Measurements from ENCODE around the gene PRKCE. TPM values are rescaled to one million over a fixed set of nuclear protein-coding genes. Genes with fewer than 3 reads are reported as not detected.

PRKCE gene
- total RNA-seq, 1 experiment from 2014 or later, result 5.3 TPM

DNA sequence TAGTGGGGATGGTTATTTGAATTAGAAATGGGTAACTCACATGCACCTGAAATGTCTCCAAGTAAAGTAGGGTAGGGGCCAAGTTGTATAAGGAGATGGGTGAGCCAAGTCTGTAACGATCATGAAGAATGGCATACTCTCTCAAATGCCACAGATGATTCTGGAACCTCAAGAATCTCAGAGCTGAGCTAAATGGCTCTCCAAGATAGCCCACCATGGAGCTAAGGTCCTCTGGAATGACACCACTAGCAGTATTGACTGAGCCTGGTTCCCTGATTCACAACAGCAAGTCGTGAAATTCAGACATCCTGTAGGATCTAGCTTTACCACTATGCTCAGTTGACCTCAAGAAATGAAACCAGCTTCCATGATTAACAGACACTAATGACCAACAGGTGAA, 529.8 kb downstream of the PRKCE start:
- in situ Hi-C loops (cut with HindIII; ENCODE audit: low pct_unique_long_range_greater_than_20kb, low sequenced_read_pairs), result no loop called here
- no peak for DNase-seq (ENCODE audit: low read depth)

DNA sequence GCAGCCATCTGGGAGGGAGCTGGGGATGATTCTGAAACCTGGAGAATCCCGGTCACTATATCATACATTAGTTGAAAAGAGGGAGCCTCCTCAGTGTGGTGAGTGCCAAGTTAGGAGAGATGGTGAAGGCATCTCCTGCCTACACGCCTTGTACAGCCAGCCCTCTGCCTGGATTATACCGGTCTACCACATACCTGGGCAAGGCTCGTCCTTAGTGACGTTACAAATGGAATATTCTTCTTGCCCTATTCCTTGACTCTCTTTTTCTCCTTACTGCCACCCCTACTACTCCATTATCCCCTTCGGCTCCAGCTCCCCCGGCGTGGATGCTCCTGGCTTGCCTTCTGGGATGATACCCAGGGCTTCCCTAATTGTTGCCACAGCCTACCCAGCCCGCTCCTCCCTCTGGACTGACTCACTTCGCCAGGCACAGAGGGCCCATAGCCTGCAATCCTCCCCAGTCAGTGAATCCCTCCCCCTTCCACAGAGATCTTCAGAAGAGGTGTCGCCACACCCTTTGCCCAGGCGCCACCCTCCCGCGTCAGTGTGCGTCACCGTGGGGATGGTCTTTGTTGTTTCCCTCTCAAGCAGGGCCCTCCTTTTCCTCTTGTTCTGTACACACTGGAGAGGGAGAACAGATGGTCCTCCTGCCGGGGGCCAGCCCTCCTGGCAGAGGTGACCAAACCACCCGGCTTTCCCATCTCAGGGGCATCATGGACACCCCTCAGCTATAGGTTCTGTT, 530.5 kb downstream of the PRKCE start:
- DNase-seq (ENCODE audit: low read depth), result no peak
- in situ Hi-C loops (cut with HindIII; ENCODE audit: low pct_unique_long_range_greater_than_20kb, low sequenced_read_pairs), result no loop called here

DNA sequence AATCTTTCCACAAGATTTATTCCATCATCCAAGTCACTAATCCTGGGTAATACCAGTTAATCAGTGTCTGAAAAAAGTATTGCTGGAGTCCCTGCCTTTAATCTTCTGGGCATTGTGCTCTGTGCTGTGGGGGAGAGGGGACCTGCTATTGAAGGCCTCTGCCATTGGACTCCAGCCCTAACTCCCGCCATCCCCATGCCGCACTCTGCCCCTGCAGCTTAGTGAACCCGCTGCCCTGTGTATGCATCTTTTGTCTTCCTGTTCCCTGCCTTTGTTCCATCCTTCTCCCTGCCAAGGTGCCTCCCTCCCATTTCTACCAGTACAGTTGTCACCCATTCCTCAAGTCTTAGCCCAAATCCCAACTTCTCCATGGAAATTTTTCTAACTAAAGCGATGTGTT, 532.0 kb downstream of the PRKCE start:
- in situ Hi-C loops (cut with HindIII; ENCODE audit: low pct_unique_long_range_greater_than_20kb, low sequenced_read_pairs), result no loop called here
- no peak for DNase-seq (ENCODE audit: low read depth)

DNA sequence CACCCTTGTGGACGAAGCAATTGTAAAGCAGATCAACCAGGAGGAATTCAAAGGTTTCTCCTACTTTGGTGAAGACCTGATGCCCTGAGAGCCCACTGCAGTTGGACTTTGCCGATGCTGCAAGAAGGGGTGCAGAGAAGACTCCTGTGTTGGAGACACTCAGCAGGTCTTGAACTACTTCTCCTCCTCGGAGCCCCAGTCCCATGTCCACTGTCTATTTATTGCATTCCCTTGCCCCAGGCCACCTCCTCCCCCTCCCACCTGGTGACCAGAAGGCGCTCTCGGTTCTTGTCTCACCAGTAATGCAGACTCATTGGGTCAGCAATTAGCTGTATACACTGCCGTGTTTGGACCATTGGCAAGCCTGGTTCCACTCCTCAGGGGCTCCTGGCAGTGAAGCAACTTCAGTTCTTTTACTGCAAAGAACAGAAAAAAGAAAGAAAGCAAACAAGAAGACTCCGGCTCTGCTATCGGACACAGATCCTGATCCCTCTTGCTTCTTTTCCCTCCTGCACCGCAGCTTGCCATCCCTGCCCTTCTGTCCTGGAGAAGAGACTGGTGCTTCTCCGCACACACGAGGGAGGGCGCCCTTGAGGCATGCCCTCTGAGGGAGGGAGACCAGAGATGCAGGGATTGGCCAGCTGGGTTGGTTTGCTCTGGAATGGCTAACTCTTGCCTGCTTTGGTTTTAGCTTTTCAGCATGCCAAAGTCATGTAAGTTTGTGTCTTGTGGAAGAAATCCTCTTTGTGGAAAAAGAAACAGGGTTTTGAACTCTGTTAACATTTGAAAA, 533.5 kb downstream of the PRKCE start:
- no peak for DNase-seq (ENCODE audit: low read depth)
- in situ Hi-C loops (cut with HindIII; ENCODE audit: low pct_unique_long_range_greater_than_20kb, low sequenced_read_pairs), result no loop called here

DNA sequence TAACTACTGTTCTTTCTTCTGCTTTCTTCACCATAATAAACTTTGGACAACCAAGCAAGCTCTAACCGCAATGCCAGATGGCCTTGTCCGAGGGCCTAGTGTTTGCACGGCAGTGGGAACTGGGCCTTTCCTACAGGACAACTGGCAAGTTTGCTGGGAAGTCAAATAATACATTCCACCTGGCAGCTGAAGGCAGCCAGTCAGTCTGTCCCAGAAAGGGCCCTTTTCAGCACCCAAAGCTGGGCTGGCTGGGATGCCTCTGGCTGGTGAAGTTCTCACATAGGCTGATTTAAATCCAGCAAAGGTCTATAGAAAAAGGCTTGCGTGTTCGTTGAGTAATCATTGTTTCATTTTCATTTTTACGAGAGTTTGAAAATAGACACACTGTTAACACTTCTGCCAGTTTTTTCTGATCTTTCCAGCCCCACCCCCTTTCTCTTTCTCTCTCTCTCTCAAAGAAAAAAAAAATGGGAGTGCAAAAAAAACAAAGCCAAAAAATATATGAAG, 535.7 kb downstream of the PRKCE start:
- no peak for DNase-seq (ENCODE audit: low read depth)
- in situ Hi-C loops (cut with HindIII; ENCODE audit: low pct_unique_long_range_greater_than_20kb, low sequenced_read_pairs), result no loop called here

DNA sequence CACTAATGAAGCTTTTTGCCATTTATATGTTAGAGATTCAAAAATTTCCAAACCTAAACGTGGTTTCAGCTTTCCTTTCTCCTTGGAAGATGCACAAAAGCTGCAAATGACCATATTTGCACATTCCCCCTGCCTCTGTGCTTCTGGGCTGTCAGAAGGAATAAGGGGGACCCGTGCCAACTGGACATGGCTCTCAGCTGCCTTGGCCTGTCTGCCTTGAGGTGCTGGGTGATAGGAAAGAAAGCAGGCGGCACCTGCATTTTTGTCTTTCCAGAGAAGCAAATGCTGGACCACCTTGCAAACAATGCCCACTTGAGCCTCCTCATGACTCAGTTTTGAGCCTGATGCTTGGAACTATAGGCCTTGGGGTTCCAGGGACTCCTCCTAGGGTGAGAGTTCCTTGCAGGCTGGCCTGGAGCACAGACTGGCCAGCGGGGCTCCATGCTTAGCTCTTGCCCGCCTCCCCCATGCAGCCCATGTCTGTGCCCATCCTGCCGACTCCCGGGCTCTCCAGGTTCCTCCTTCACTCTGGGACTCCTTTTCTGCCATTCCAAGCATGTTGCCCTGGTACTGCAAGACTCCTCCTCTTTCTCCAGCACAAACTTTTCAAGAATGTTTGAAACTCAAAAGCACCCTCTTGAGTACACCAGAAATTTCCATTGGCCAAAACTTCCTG, 536.7 kb downstream of the PRKCE start:
- in situ Hi-C loops (cut with HindIII; ENCODE audit: low pct_unique_long_range_greater_than_20kb, low sequenced_read_pairs), result no loop called here
- no peak for DNase-seq (ENCODE audit: low read depth)

DNA sequence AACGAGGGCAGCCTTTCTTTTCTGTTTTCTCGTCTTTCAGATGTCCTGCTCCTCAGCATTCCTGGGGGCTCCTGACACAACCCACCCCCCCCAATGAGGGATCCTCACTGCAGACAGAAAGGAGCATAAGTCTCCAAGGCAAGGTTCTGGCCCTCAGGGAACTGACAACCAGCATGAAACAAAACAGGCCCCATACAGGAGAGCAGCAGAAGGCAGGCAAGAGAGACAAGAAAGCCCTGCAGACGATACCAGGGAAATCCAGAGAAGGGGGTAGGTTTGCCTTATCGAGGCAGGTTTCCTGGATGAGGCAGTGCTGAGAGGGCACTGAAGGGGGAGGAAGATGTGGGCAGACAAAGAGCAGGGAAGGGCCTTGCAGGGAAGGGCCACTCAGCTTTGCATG, 541.9 kb downstream of the PRKCE start:
- in situ Hi-C loops (cut with HindIII; ENCODE audit: low pct_unique_long_range_greater_than_20kb, low sequenced_read_pairs), result no loop called here

DNA sequence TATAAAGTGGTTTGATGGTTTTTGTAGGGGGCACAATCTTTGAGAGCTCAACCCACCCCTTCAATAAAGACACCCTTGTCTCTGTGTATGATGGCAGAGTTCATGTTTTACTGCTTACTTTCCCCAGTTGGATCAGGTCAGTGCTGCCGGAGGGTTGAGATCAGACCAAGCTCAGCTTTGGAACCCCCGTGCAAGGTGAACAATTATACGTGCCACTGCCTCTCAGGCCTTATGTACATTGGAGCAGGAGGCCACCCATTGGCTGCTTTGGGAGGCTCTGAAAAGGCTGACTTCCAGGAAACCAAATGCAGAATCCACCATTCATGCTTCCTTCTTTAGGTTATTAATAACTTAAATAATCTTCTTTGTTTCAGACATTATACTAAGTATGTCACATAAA, 542.4 kb downstream of the PRKCE start:
- in situ Hi-C loops (cut with HindIII; ENCODE audit: low pct_unique_long_range_greater_than_20kb, low sequenced_read_pairs), result no loop called here
- no peak for DNase-seq (ENCODE audit: low read depth)

More for the DNA sequence above, 541.9 kb downstream of the PRKCE start:
- DNase-seq (ENCODE audit: low read depth), result no peak

DNA sequence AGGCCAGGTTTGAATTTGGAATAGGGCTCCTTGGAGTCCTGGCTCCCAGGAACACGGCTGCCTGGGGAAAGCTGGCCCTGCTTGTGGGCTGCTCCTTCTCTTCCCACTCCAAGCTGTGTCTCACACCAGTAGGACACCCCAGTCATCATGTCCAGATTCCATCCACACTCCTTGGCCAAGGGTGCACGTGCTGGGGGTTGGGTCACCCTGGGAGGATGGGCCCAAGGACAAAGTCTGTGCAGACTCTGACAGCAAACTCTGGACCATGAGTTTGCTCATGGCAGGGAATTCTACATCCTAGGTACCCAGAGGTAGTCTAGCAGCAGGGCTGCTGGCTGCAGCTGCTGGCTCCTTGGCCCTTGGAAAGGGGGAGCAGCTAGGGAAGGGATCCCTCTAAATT, 543.4 kb downstream of the PRKCE start:
- in situ Hi-C loops (cut with HindIII; ENCODE audit: low pct_unique_long_range_greater_than_20kb, low sequenced_read_pairs), result no loop called here
- no peak for DNase-seq (ENCODE audit: low read depth)

DNA sequence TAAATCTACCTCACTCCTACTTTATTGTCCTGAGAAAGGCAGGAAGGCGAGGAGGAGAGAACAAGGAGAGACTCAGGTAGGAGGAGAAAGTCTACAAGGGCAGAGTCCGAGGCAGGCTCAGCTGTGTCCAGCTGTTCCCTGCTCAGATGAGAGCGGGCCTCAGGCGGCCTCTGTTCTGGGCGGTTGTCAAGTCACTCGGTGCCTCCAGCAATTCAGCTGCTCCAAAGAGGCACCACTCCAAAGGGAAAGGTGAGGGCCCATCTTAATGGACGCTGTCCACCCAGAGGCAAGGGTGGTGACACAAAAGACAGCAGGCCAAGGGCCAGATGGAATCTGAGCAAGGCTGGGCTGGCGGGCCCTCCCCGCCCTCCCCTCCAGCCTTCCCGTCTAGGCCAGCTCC, 544.3 kb downstream of the PRKCE start:
- in situ Hi-C loops (cut with HindIII; ENCODE audit: low pct_unique_long_range_greater_than_20kb, low sequenced_read_pairs), result no loop called here
- no peak for DNase-seq (ENCODE audit: low read depth)

DNA sequence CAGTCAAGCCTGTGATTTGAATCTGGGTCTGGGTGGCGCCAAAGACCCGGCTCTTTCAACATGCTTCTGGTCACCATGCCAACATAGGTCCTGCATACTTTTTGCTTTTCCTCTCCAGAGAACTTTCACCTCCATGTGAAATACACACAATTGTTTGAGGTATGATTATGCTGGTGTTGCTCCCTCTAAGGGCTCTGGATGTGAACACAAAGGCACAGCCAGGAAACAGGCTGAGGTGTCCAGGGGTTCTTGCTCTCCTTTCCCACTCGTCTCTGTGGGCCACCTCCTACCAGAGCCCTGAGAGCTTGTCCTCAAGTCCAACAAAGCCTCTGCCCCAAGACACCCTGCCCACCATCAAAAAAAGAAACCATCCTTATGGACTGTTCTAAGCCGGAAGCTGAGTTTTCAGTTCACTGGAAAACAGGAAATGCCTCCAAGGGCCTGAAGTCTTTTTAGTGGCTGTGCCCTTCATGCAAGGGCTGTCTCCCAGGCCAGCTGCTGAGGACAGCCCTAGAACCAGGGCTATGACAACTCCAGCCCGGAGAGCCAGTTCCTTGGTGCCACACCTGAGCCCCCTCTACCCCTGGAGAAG, 545.5 kb downstream of the PRKCE start:
- DNase-seq (ENCODE audit: low read depth), result no peak
- in situ Hi-C loops (cut with HindIII; ENCODE audit: low pct_unique_long_range_greater_than_20kb, low sequenced_read_pairs), result no loop called here

DNA sequence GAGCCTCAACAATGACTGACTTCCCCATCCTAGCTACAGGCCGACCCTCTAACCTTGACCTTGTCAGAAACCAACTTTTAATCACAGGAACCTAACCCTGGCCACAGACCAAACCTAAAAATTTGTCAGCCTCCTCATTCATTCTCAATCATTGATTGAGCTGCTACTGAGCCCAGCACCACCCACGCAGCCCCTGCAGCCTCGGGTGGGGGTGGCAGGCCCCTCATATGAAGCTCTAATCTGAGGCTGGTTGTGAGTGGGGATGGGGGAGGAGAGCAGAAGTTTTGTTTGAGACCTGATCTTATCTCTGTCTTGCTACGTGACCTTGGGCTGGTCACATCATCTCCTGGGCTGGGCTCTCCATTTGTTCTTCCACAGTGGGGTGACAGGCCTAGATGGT, 546.2 kb downstream of the PRKCE start:
- in situ Hi-C loops (cut with HindIII; ENCODE audit: low pct_unique_long_range_greater_than_20kb, low sequenced_read_pairs), result no loop called here

DNA sequence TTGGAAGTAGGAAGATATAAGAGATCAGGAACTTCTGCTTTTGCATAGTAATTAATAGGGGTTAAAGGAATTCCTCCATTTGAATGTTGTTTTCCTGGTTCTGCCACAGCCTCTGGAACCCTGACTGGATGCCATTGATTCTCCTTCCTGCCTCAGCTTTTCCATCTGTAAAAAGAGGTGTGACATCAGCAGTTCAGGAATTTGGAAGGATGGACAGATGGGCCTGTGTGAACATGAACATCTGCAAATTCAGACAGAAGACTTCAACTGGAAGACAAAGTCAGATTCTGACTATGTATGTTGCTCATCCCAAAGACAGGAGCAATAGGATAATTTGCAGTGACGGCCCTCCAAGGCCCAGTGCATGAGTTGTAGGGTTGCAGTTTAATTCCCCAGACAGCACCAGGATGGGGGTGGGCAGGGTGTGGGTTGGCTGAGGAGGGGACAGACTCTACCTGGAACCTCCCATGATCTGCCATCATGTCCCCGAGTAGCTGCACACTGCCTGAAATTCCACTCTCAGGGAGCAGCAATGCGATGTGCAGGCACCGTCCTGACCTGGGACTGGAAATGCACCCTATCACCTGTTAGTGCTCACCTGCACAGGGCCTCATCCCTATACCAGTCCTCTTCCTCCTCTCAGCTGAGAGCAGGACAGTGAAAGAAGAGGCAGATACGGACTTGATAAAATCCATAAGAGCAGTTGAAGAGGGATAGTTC, 546.8 kb downstream of the PRKCE start:
- in situ Hi-C loops (cut with HindIII; ENCODE audit: low pct_unique_long_range_greater_than_20kb, low sequenced_read_pairs), result no loop called here
- no peak for DNase-seq (ENCODE audit: low read depth)

More for the DNA sequence above, 546.2 kb downstream of the PRKCE start:
- no peak for DNase-seq (ENCODE audit: low read depth)

DNA sequence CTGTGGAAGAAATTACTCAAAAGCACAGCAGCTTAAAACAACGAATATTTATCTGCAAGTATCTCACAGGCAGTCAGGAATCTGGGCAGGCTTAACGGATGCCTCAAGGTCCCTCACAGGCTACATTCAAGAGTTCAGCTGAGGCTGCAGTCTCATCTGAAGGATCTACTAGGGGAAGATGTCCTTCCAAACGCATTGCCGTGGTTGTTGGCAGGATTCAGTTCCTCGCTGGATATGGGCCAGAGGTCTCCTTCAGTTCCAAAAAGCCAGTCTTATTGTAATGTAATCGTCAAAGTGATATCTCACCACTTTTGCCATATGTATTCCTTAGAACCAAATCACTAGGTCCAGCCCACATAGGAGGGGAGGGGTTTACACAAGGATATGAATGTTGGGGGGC, 547.5 kb downstream of the PRKCE start:
- in situ Hi-C loops (cut with HindIII; ENCODE audit: low pct_unique_long_range_greater_than_20kb, low sequenced_read_pairs), result no loop called here
- no peak for DNase-seq (ENCODE audit: low read depth)

DNA sequence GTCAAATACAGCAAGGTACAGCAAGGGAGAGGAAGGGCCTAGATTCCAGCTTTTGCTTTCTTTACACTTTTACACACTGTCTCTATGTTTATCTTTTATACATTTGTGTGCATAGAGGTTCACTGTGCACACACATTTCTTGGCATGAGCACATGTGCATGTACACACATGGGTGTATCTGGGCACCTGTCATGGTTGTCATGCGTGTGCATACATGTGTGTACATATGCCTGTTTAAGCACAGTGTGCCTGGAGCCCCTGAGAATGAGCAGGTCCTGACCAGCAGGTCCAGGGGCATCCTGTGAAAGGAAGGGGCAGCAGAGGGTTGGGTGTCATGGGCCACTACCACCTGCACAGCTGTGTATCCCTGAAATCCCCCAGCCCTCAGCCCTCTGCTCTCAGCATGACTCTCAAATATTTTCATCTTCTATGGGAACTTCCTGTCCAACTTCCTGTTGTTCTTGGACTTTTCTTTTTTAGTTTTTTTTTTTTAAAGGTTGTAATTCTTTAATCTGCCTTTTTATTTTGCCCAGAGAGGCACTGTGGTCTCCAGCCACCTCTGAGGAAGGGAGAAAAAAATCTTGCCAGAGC, 548.7 kb downstream of the PRKCE start:
- in situ Hi-C loops (cut with HindIII; ENCODE audit: low pct_unique_long_range_greater_than_20kb, low sequenced_read_pairs), result no loop called here

DNA sequence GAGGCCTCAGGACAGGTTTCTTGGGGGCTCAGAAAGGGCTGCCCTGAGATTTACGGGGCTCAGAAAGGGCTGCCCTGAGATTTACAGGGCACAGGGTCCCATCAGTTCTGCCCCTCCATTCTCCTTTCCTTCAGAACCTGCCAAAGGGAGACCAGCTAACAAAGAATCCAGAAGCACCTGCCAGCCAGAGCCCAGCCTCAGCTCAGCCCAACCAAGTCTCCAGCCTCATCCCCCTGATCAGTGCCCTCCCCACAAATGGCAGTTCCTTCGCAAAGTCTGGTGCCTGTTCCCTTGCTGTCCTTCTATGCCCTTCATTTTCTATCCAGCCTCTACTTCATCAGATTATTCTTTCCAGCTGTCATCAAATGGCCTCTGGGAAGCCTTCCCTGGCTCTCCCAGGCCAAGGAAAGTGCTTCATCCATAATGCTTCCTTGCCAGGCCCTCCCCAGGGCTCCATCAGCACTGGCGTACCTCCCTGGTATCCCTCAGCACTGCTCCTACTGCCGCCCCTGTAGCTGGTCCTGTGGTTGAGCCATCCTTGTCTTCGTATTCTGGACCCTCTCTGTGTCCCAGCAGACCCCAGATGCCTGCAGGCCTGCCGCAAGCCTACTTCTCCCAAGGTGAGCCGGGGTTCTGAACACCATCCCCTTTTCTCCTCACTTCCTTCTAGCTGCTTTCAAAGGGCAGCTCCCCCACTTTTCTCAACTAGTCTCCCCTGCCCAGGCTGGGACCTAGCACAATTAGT, 549.6 kb downstream of the PRKCE start:
- in situ Hi-C loops (cut with HindIII; ENCODE audit: low pct_unique_long_range_greater_than_20kb, low sequenced_read_pairs), result no loop called here
- DNase-seq (ENCODE audit: low read depth), result no peak

More for the DNA sequence above, 548.7 kb downstream of the PRKCE start:
- no peak for DNase-seq (ENCODE audit: low read depth)

DNA sequence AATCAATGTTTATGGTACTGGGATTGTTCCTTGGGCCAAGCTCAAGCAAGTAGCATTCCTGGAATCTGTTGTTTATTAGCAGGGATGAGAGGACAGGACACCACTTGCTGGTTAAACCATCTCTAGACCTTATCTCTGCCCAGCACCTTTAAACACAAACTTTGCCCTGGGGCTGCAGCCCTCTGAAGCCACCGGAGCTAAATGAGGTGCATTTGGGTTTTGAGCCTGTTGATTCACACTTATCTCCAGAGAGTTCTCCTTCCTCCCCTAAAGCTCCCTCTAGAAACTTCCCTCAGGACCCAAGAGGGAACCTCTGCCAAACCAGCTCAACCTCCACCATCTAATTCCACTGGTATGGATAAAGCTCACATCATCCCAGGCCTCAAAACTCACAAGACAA, 551.0 kb downstream of the PRKCE start:
- DNase-seq (ENCODE audit: low read depth), result no peak
- in situ Hi-C loops (cut with HindIII; ENCODE audit: low pct_unique_long_range_greater_than_20kb, low sequenced_read_pairs), result no loop called here
